DMS79 (cell line): ENCODE results near the gene LAMTOR5.
A peak's percentile ranks its signal among the peaks of the same experiment; 100 is the strongest.
"Not testable (repeated sequence)": the region's sequence is repeated elsewhere in the genome, so short reads cannot be mapped to it uniquely, and the experiment has no call there.

Experiments
- DNase-seq: peaks from one replicate; lab custom pipeline; 2025; lab: John Stamatoyannopoulos, UW

The LAMTOR5 gene

GRCh38 chr1:110426854-110427253, 19.4 kb upstream of the LAMTOR5 start:
- DNase-seq: no peak

GRCh38 chr1:110425612-110426152, 18.2 kb upstream of the LAMTOR5 start:
- no peak for DNase-seq

GRCh38 chr1:110424699-110425611, 17.5 kb upstream of the LAMTOR5 start:
- no peak for DNase-seq

GRCh38 chr1:110420874-110421793, 13.6 kb upstream of the LAMTOR5 start:
- no peak for DNase-seq

- no peak for DNase-seq
Measured at GRCh38 chr1:110420023-110420662, 12.6 kb upstream of the LAMTOR5 start.

- DNase-seq: no peak
Measured at GRCh38 chr1:110418729-110419128, 11.2 kb upstream of the LAMTOR5 start.

GRCh38 chr1:110413045-110413444, 5.6 kb upstream of the LAMTOR5 start:
- DNase-seq: not testable (repeated sequence)

- peak; percentile 2 for DNase-seq
Measured at GRCh38 chr1:110412576-110412975, 5.1 kb upstream of the LAMTOR5 start.

GRCh38 chr1:110411173-110411735, 3.8 kb upstream of the LAMTOR5 start:
- DNase-seq: no peak

- DNase-seq: no peak
Measured at GRCh38 chr1:110409316-110409715, 1.8 kb upstream of the LAMTOR5 start.

- DNase-seq: no peak
Measured at GRCh38 chr1:110408488-110408887, 994 bp upstream of the LAMTOR5 start.

- DNase-seq: not testable (repeated sequence)
Measured at GRCh38 chr1:110406407-110406806, 1.1 kb downstream of the LAMTOR5 start.

GRCh38 chr1:110404401-110404800, 3.1 kb downstream of the LAMTOR5 start:
- DNase-seq: no peak

- no peak for DNase-seq
Measured at GRCh38 chr1:110403805-110404204, 3.7 kb downstream of the LAMTOR5 start.

GRCh38 chr1:110396259-110396958, 11.1 kb downstream of the LAMTOR5 start:
- DNase-seq: not testable (repeated sequence)

- no peak for DNase-seq
Measured at GRCh38 chr1:110394493-110394820, 13.0 kb downstream of the LAMTOR5 start.

GRCh38 chr1:110393691-110394492, 13.6 kb downstream of the LAMTOR5 start:
- DNase-seq: no peak

GRCh38 chr1:110393286-110393685, 14.2 kb downstream of the LAMTOR5 start:
- DNase-seq: no peak

GRCh38 chr1:110390692-110391245, 16.7 kb downstream of the LAMTOR5 start, which contains the start of gene SLC16A4:
SLC16A4 (minus strand) TSS chr1:110391026; CDS start chr1:110389323, 1,703 bp downstream.
- no peak for DNase-seq

- no peak for DNase-seq
Measured at GRCh38 chr1:110390096-110390495, 17.4 kb downstream of the LAMTOR5 start.
